HFFc6 (cell line): ENCODE measurements around the gene DST. TPM values are rescaled to one million over a fixed set of nuclear protein-coding genes. Genes with fewer than 3 reads are reported as not detected.
A peak's percentile ranks its signal among the peaks of the same experiment; 100 is the strongest.

Experiments used
- DNase-seq: peaks from one replicate; pipeline ENCODE4 v3.0.0-alpha.2; 2018
- H3K27ac Mint-ChIP-seq: 2 replicates; pipeline ENCODE4 v1.8.0; 2020; ENCODE audit warnings: mild to moderate bottlenecking, mixed read lengths
- H3K27me3 Mint-ChIP-seq: 2 replicates; pipeline ENCODE4 v1.8.0; 2021; ENCODE audit warnings: mild to moderate bottlenecking, moderate library complexity, mixed read lengths; ENCODE audit not compliant: insufficient read depth
- H3K36me3 Mint-ChIP-seq: 2 replicates; pipeline ENCODE4 v1.8.0; 2021; ENCODE audit warnings: low read depth, mixed read lengths
- H3K4me1 Mint-ChIP-seq: 2 replicates; pipeline ENCODE4 v1.8.0; 2020; ENCODE audit warnings: low read depth, mixed read lengths
- H3K4me3 Mint-ChIP-seq: 2 replicates; pipeline ENCODE4 v1.8.0; 2020; ENCODE audit warnings: mild to moderate bottlenecking, moderate library complexity, mixed read lengths
- H3K9me3 Mint-ChIP-seq: 2 replicates; pipeline ENCODE4 v1.8.0; 2020; ENCODE audit warnings: mild to moderate bottlenecking, mixed read lengths
- total RNA-seq, 6 experiments: library from RNA; stranded (reverse); fragmentation: NEBNext Ultra II Directional; extraction: Animal tissue kit (Norgen Biotek cat#: 25700); gene quantifications; 2 replicates in 1 of 6; 3 replicates in 5 of 6; pipeline ENCODE4 v1.2.3, GENCODE V29; 2021
- TF ChIP-seq, protein P1 (sequence below): fragments of 200-600 bp; sonication (generic); IDR thresholded peaks from 2 replicates; pipeline ENCODE4 v1.5.0; 2021; ENCODE audit warnings: antibody characterized with exemption, mild to moderate bottlenecking

DST gene
- total RNA-seq, 6 experiments from 2014 or later: 246 to 408 (median 279) TPM

GRCh38 chr6:56552187-56553130 lies 90.2 kb downstream of the DST start:
- Mint-ChIP-seq H3K36me3 (peaks cover 51% of the 10 kb centered on the region), H3K4me3 (peak overlapping the region; percentile 41; the same call in 1 of the 2 replicates), H3K9me3 (no peaks in the 10 kb centered on the region), H3K27me3 (peaks cover 14% of the 10 kb centered on the region), H3K4me1 (peaks cover 78% of the 10 kb centered on the region), H3K27ac (peak overlapping the region; percentile 68)
- DNase-seq: peak; percentile 65
- TF ChIP-seq, protein P1, sequence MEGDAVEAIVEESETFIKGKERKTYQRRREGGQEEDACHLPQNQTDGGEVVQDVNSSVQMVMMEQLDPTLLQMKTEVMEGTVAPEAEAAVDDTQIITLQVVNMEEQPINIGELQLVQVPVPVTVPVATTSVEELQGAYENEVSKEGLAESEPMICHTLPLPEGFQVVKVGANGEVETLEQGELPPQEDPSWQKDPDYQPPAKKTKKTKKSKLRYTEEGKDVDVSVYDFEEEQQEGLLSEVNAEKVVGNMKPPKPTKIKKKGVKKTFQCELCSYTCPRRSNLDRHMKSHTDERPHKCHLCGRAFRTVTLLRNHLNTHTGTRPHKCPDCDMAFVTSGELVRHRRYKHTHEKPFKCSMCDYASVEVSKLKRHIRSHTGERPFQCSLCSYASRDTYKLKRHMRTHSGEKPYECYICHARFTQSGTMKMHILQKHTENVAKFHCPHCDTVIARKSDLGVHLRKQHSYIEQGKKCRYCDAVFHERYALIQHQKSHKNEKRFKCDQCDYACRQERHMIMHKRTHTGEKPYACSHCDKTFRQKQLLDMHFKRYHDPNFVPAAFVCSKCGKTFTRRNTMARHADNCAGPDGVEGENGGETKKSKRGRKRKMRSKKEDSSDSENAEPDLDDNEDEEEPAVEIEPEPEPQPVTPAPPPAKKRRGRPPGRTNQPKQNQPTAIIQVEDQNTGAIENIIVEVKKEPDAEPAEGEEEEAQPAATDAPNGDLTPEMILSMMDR: no peak

DNA sequence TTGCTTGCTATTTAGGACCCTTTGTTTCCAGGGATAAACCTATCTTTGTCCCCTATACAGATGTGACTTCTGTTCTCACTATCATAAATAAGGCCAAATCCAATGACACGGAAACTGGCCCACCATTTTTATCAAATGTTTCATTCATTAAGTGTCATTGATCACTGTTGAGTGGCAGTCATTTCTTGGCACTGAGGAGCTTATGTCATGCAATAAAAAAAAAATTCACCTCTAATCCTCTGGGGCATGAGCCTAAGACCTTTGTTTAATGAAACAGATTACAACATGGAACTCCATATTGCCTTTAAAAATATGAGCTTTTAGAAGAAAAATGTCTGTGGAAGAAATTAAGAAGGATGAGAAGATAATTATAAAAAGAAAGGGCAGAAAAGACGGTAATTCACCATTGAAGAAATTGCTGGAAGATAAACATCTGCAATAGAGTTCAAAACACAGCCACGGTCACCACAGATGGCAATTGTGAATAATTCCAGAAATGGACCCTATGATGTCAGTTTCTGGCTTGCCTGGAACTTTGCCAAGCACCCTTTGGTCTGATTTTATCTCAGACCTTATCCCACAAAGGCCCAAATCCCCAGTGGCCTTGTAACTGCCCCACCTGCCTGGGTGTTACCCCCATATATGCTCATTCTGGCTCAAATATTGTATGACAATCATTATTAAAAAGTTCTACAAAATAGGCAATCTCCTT lies 91.1 kb downstream of the DST start:
- peaks cover 47% of the 10 kb centered on the region for H3K36me3 Mint-ChIP-seq
- no peaks in the 10 kb centered on the region for H3K9me3 Mint-ChIP-seq
- peak overlapping the region; percentile 41; the same call in 1 of the 2 replicates for H3K4me3 Mint-ChIP-seq
- TF ChIP-seq, protein P1: no peak
- peaks cover 14% of the 10 kb centered on the region for H3K27me3 Mint-ChIP-seq
- peaks cover 82% of the 10 kb centered on the region for H3K4me1 Mint-ChIP-seq
- H3K27ac Mint-ChIP-seq: peak overlapping the region; percentile 68
- DNase-seq: no peak

DNA sequence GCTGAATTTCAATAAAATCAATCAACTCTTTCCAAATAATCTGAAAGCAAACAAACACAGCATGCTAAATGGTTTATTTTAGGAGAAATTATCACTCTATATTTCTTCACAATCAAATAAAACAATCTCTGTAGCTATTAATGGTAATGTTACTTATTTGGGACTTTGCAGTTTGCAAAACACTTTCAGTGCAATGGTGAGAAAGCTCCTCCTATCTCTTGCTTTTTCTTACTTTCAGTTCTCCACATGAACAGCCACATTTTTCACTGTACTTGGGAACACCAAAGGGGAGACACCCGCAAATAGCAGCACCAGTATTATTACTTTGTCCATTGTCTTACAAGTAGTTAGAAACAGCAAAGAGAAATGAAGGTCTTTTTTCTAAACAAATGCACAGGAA lies 92.4 kb downstream of the DST start:
- Mint-ChIP-seq H3K4me3 (peak overlapping the region; percentile 69), H3K27me3 (peaks cover 9% of the 10 kb centered on the region), H3K36me3 (peaks cover 42% of the 10 kb centered on the region), H3K9me3 (no peaks in the 10 kb centered on the region), H3K4me1 (peaks cover 79% of the 10 kb centered on the region), H3K27ac (peak overlapping the region; percentile 71; the same call in 1 of the 2 replicates)
- DNase-seq: no peak
- TF ChIP-seq, protein P1: no peak

- Mint-ChIP-seq H3K27me3 (peaks cover 8% of the 10 kb centered on the region), H3K36me3 (peaks cover 31% of the 10 kb centered on the region), H3K9me3 (no peaks in the 10 kb centered on the region), H3K27ac (no peak overlapping the region), H3K4me3 (peak overlapping the region; percentile 19; the same call in 1 of the 2 replicates), H3K4me1 (peaks cover 76% of the 10 kb centered on the region)
- DNase-seq: no peak
- TF ChIP-seq, protein P1: peak; percentile 65
Observed at GRCh38 chr6:56549014-56549413, 93.7 kb downstream of the DST start.

- Mint-ChIP-seq H3K4me1 (peaks cover 64% of the 10 kb centered on the region), H3K4me3 (no peak overlapping the region), H3K27ac (peak overlapping the region; percentile 45), H3K36me3 (peaks cover 22% of the 10 kb centered on the region), H3K27me3 (peaks cover 8% of the 10 kb centered on the region), H3K9me3 (no peaks in the 10 kb centered on the region)
- DNase-seq: no peak
- TF ChIP-seq, protein P1: no peak
Observed at GRCh38 chr6:56547687-56548086, 95.0 kb downstream of the DST start.
